GM18517 (cell line): ENCODE measurements around the gene SCLY.

Experiments used
- ATAC-seq: cut with Tn5 transposase; IDR thresholded peaks from one replicate; pipeline ENCODE4 v1.9.1; 2021; ENCODE audit warnings: mild to moderate bottlenecking, moderate library complexity; ENCODE audit not compliant: unreplicated experiment

SCLY gene

DNA sequence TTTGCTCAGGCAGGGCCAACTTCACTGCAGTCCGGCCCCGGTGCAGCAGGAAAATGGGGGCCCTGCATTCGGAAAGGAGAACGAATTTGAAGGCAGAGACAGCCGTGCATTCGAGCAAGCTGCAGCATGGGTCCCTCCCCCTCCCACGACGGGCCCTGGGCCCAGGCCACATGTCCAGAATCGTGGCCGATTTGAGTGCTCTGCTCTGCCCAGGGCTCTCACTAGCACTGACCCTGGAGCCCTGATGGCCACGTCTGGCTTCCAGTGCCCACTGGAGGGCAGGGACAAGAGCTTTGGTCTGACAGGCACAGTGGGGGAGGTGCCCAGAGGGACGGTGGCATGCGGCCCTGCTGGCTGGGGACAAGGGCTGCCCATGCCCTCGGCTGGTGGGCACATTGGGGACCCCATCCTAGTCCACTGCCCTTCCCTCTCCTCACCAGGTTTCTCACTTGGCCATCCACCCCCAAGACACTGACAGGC, 63.2 kb downstream of the SCLY start:
- no peak for ATAC-seq

DNA sequence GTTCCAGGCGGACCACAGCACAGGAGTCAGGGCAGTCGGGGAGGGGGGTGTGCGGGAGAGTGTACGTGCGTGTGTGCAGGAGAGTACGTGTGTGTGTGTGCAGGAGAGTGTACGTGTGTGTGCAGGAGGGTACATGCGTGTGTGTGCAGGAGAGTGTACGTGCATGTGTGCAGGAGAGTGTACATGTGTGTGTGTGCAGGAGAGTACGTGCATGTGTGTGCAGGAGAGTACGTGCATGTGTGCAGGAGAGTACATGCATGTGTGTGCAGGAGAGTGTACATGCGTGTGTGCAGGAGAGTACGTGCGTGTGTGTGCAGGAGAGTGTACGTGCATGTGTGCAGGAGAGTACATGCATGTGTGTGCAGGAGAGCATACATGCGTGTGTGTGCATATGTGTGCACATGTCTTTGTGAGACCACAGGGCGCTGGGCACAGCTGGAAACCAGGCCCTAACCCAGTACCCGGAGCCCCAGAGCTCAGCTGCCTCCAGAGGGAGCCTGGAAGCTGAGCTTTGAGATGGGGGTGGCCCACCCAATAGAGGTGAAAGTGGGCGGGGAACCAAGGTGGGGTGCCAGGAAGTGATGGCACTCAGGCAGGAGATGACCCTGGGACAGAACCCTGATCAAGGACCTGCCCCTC, 63.8 kb downstream of the SCLY start:
- ATAC-seq: no peak

DNA sequence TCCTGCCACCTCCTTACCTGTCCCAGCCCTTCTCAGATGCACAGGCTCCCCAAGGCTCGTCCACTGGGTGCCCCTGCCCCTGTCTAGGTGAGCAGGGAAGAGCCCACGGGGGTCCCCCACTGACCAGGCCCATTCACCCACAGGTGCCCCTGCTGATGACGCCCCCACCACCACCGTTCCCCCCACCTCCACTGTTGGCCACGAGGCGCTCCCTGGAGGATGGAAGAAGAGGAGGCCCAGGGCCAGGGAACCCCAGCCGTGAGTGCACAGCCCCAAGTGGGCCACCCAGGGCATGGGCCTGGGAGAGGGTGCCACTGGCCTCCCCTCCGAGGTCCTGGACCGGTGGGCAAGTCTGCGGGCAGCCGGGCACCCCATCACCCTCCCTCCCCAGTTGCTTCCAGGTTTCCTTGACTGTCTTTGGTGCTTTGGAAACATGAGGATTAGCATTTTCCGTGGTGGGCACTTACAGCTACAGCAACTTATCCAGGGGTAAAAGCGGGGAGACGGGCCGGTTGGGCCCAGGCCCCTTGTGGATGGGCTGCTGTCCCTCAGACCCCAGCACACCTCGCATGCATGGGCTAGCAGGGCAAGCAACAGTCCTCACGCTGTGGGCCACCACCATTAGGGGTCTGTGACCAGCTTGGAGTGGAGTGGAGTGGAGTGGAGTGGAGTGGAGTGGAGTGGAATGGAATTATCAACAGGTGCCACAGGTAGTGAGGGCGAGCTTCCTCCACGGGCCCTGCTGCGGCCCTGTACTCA, 64.5 kb downstream of the SCLY start:
- ATAC-seq: no peak

- ATAC-seq: no peak
Observed at GRCh38 chr2:238126338-238126737, 65.5 kb downstream of the SCLY start.

DNA sequence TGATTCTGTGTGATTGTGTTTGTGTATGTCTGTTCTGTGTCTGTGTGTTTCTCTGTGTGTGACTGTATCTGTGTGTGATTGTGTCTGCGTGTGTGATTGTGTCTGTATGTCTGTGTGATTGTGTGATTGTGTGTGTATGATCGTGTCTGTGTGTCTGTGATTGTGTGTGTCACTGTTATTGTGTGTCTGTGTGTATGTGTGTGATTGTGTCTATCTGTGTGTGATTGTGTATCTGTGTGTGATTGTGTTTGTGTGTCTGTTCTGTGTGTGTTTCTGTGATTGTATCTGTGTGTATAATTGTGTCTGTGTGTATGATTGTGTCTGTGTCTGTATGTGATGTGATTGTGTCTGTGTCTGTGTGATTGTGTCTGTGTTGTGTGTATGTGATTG, 66.0 kb downstream of the SCLY start:
- ATAC-seq: no peak

GRCh38 chr2:238127165-238128060, 66.6 kb downstream of the SCLY start:
- no peak for ATAC-seq

GRCh38 chr2:238128061-238128440, 67.2 kb downstream of the SCLY start:
- no peak for ATAC-seq

- ATAC-seq: no peak
Observed at GRCh38 chr2:238128534-238129001, 67.8 kb downstream of the SCLY start.

DNA sequence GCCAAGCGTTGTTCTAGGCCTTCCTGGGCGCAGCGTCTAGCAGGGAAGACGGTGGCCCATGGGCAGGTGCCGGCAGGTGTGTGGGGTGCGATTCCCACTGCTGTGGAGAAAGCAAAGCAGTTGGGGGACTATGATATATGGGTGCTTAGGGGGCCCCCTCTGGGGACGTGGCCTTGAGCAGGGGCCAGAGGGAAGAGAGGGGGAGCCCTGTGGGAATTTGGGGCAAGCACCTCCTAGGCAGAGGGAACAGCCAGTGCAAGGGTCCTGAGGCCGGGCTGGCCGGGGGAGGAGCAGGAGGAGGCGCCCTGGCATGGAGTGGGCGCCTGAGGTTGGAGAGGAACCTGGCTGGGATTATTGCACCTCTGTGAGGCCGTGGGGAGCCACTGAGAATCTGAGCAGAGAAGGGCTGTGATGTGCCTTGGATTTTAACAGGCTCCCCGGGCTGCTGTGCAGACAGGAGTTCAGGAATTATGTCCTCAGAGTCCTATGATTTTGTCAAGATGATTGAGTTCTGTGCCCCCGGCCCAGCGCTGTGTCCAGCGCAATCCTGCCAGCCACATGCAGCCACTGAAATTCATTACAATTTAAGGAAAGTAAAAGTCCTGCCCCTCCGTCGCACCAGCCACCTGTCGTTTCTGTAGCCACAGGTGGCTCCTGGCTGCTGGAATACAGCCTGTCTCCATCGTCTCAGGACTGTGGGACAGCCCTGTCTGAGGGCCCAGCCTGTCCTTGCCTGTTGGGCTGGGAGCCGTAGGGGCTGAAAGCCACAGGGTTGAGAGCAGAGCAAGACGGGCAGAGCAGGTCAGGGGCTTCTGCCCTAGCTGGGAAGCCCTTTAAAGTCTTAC, 68.6 kb downstream of the SCLY start:
- no peak for ATAC-seq

DNA sequence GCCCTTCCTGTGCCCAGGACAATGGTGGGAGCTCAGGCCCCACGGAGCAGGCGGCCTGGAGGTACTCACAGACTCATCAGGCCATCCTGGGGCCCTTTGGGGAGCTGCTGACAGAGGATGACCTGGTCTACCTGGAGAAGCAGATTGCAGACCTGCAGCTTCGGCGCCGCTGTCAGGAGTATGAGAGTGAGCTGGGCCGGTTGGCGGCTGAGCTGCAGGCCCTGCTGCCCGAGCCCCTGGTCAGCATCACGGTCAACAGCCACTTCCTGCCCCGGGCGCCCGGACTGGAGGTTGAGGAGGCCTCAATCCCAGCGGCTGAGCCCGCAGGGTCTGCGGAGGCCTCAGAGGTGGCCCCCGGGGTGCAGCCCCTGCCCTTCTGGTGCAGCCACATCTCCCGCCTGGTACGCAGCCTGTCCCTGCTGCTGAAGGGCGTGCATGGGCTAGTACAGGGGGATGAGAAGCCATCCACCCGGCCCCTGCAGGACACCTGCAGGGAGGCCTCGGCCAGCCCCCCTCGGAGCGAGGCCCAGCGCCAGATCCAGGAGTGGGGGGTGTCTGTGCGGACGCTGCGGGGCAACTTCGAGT, 69.4 kb downstream of the SCLY start:
- no peak for ATAC-seq

DNA sequence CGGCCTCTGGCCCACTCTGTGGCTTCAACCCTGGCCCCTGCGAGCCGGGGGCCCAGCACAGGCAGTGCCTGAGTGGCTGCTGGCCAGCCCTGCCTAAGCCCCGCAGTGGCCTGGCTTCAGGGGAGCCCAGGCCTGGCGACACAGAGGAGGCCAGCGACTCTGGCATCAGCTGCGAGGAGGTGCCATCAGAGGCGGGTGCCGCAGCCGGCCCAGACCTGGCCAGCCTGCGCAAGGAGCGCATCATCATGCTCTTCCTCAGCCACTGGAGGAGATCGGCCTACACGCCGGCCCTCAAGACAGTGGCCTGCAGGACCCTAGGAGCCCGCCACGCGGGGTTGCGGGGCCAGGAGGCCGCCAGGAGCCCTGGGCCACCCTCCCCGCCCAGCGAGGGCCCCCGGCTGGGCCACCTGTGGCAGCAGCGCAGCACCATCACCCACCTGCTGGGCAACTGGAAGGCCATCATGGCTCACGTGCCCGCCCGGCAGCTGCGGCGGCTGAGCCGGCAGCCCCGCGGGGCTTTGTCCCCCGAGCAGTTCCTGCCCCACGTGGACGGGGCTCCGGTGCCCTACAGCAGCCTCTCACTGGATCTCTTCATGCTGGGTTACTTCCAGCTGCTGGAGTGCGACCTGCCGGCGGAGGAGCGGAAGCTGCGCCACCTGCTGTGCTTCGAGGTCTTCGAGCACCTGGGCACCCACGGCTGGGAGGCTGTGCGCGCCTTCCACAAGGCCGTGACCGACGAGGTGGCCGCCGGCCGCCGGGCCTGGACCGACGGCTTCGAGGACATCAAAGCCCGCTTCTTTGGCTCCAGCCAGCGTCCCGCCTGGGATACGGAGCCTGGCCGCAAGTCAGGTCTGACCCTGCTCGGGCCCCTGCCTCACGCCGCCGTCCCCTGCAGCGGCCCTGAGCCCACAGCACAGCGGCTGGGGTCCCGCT, 70.2 kb downstream of the SCLY start:
- ATAC-seq: no peak

DNA sequence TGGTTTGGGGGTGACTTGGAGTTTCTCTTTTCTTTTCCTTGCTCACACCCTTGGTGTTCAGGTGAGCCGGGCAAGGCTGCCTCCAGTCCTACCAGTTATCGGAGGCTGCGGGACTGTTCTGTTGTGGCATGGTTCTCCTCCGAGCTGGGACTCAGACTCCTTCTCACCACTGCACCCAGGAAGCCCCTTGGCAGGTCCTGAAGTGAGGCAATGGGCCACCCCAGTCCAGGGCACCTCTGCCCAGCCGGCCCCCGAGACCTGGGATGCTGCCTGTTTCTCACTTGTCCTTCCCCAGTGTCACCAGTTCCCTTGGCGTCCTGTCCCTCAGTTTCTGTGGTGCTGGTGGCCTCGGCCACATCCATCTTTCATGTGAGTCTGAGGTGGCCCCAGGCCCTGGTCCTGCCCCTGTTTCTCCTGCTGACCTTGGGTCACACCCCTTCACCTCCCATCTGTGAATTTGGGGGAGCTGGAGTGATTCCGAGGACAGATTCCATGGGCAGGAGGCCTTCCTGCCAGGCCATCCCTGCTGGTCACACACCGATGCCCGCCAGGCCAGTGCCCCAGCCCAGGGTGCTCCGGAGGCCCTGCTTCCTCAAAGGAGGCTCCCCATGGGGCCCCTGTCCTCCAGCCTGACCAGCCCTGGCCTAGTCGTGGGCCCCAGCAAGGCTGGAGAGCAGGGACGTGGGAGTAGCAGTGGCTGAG, 71.1 kb downstream of the SCLY start:
- ATAC-seq: no peak

- ATAC-seq: no peak
Observed at GRCh38 chr2:238132463-238133450, 72.0 kb downstream of the SCLY start.

DNA sequence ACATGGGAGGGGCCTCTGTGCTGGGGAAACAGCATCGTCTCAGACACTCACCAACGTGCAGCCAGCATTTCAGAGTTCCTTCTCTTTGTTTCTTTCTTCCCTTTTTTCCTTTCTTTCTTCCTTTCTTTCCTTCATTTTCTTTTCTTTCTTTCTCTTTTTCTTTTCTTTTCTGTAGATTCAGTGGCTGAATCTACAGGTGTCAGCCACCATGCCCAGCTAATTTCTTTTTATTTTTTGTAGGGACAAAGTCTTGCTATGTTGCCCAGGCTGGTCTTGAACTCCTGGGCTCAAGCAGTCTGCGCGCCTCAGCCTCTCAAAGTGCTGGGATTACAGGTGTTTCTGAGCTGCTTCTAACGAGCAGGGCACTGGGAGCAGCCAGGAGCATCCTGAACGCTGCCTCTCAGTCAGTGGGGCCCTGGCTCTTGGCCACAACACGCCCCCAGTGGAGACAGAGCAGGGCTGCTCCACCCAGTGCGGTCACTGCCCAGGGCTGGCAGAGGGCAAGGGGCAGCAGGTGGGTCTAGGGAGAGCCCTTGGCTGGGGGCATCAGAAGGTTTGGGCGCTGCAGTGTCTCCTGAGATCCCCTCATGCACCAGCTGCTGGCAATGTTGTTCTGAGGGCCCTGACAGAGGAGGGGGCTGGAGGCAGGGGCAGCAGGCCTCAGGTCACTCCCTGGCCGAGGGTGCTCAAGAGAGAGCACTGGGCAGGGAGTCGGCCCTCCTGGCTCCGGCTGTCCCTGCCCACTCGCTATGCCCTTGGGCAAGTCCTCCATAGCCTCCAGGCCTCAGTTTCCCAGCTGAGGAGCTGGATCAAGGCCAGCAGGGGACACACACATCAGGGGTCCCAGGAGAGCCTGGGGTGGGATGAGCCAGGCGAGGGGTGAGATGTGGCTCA, 72.9 kb downstream of the SCLY start:
- ATAC-seq: no peak

DNA sequence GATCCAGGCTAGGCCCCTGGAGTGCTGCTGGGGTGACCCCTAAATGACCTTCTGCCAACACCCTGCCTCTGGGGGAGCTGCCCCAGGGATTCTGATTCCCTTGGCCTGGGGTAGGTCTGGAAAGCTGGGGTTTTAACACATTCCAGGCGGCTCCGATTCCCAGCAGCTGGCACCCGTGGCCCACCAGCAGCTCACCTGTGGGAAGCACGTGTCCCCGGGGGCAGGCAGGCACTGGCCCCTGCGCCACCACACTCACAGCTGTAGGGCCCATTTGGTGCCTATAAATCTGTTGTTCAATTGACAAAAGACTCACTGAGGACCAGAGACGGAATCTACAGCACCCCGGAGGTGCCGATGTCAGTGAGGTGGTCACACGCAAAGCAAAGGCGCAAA, 73.6 kb downstream of the SCLY start:
- ATAC-seq: no peak

DNA sequence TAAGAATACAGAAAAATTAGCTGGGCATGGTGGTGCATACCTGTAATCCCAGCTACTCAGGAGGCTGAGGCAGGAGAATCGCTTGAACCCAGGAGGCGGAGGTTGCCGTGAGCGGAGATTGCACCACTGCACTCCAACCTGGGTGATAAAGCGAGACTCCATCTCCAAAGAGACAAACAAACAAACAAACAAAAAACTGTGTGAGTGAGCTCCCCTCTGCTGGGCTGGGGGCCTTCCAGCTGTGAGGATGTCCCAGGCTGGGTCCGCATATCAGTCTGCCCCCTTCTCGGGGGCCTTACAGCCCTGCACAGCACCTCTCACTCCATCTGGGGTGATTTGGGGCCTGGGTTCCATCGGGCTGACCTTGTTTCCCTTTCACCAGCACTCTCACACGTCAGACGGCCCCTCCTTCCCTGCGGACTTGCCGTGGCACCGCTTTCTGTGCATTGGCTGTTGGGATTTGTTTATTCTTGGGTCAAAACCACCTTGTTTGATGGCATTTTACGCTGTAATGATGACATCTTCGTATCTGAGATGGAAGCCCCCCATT, 74.9 kb downstream of the SCLY start:
- no peak for ATAC-seq
